DOHH2 (cell line): Measurements from ENCODE around the gene ASAP2.

Source experiments
- EZH2phosphoT487 ChIP-seq: fragments of 200-600 bp; sonication (generic); IDR thresholded peaks from 2 replicates; pipeline ENCODE4 v1.6.1; 2017; ENCODE audit warnings: borderline replicate concordance, mild to moderate bottlenecking, antibody characterized with exemption, low read length, moderate library complexity, mixed read lengths
- TF ChIP-seq, protein P1 (sequence below): fragments of 200-600 bp; sonication (generic); IDR thresholded peaks from one replicate; pipeline ENCODE4 v1.5.1; 2014; ENCODE audit warnings: antibody characterized with exemption, mild to moderate bottlenecking, low read depth, low read length; ENCODE audit not compliant: poor library complexity, severe bottlenecking

DNA sequence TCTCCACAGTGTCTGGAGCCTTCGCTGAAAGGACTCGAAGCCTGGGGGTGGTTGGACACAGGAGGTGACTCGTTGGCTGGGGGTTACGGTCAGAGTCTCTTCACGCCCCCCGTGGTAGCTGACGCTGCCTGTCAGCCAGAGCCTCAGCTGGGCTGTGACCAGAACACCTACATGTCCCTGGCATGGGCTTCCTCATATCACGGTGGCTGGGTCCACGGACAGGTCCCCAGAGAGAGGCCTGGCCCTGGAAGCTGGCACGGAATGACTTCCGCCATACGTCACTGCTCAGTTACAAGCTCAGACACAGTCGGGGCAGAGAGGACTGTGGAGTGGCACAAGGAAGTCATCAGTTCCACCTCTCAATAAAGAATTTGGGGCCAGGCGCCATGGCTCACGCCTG lies 188.2 kb downstream of the ASAP2 start:
- TF ChIP-seq, protein P1, sequence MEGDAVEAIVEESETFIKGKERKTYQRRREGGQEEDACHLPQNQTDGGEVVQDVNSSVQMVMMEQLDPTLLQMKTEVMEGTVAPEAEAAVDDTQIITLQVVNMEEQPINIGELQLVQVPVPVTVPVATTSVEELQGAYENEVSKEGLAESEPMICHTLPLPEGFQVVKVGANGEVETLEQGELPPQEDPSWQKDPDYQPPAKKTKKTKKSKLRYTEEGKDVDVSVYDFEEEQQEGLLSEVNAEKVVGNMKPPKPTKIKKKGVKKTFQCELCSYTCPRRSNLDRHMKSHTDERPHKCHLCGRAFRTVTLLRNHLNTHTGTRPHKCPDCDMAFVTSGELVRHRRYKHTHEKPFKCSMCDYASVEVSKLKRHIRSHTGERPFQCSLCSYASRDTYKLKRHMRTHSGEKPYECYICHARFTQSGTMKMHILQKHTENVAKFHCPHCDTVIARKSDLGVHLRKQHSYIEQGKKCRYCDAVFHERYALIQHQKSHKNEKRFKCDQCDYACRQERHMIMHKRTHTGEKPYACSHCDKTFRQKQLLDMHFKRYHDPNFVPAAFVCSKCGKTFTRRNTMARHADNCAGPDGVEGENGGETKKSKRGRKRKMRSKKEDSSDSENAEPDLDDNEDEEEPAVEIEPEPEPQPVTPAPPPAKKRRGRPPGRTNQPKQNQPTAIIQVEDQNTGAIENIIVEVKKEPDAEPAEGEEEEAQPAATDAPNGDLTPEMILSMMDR, result no peak
- TF ChIP-seq EZH2phosphoT487, result no peak
